Measurements from ENCODE around the gene MXD3.

DNA sequence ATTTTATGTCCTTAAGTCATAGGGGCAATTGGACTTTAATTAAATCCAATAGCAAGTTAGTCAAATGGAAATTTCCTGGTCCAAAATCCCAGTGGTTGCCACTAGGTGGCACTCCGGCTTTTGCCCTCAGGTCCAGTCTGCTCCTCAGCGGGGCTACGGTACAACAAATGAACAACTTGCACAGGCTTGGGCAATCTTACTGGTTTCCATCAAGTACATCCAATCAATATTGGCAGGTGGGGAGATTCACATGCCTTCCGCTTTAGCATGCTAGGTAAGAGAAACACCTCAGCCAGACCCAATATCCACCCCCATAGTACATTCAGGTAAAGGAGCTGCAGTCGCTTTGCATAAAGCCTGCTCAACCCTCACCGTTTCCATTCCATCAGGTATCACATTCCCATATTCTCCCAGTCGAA is 6.3 kb upstream of the MXD3 start:
- no peak for TF ChIP-seq EZH2 (IDR thresholded peaks at IDR 0.05)
- TF ChIP-seq, protein P1, sequence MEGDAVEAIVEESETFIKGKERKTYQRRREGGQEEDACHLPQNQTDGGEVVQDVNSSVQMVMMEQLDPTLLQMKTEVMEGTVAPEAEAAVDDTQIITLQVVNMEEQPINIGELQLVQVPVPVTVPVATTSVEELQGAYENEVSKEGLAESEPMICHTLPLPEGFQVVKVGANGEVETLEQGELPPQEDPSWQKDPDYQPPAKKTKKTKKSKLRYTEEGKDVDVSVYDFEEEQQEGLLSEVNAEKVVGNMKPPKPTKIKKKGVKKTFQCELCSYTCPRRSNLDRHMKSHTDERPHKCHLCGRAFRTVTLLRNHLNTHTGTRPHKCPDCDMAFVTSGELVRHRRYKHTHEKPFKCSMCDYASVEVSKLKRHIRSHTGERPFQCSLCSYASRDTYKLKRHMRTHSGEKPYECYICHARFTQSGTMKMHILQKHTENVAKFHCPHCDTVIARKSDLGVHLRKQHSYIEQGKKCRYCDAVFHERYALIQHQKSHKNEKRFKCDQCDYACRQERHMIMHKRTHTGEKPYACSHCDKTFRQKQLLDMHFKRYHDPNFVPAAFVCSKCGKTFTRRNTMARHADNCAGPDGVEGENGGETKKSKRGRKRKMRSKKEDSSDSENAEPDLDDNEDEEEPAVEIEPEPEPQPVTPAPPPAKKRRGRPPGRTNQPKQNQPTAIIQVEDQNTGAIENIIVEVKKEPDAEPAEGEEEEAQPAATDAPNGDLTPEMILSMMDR (IDR thresholded peaks at IDR 0.05): peak; percentile 95
- no peak for TF ChIP-seq EZH2phosphoT487 (IDR thresholded peaks at IDR 0.05)

Measured in neural progenitor cell (in vitro differentiated cells).